Uterus (tissue), 2 donors: ENCODE data around the gene DPF3.

Experiments
- POLR2A ChIP-seq, 2 donors: fragments of 450-650 bp; IDR thresholded peaks; one replicate each; pipeline ENCODE4 v1.6.1; 2016; ENCODE audit warnings: antibody characterized with exemption in 2 of 2, mild to moderate bottlenecking in 1 of 2, moderate library complexity in 1 of 2
- TF ChIP-seq, protein P1 (sequence below), 4 experiments: fragments of 200-600 bp in 2 of 4; fragments of 450-650 bp in 2 of 4; sonication (generic) in 2 of 4; IDR thresholded peaks; one replicate each; pipeline ENCODE4 v1.5.1; 2016 to 2019; ENCODE audit warnings: antibody characterized with exemption in 4 of 4, mild to moderate bottlenecking in 2 of 4, moderate library complexity in 1 of 4

DNA sequence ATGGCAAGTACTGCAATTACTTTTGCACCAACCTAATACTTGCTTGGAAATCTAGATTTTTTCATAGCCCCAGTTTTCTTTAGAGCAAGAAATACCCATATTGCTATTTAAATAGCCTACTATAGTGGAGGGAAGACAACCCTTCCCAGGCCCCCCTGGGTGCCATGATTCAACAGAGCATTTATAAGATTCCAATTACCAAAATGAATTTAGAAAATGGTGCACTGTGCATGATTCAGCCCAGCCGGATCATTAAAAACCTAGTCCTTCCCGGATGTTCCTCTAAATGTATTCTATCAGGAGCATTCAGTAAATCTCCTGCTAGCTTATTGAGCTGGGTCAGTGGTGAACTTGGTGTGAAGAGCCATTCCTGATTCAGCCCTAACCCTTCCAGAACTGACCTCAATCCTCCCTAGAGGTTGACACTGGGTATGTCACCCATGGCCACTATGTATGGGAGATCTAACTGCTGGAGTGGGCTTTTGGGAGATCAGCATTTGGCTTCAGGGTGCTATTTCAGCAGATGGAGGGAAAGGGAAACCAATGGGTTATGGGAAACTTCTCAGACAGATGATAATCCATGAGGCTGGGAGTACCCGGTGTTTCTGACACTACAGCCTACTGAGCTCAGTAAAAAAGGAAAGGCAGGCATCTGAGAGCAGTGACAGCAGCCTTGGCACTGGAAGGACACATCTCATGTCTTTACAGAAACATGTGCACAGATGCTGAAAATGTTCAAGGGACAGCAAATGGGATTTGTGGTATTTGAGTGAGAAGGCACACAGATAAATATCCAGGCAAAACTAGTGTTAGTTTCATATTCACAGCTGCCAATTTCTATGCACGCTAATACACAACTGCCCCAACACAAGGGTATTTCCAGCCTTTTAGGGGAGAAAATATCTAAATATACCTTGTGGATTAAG, 258.9 kb downstream of the DPF3 start:
- no peak for TF ChIP-seq POLR2A (IDR thresholded peaks at IDR 0.05)
- TF ChIP-seq, protein P1, sequence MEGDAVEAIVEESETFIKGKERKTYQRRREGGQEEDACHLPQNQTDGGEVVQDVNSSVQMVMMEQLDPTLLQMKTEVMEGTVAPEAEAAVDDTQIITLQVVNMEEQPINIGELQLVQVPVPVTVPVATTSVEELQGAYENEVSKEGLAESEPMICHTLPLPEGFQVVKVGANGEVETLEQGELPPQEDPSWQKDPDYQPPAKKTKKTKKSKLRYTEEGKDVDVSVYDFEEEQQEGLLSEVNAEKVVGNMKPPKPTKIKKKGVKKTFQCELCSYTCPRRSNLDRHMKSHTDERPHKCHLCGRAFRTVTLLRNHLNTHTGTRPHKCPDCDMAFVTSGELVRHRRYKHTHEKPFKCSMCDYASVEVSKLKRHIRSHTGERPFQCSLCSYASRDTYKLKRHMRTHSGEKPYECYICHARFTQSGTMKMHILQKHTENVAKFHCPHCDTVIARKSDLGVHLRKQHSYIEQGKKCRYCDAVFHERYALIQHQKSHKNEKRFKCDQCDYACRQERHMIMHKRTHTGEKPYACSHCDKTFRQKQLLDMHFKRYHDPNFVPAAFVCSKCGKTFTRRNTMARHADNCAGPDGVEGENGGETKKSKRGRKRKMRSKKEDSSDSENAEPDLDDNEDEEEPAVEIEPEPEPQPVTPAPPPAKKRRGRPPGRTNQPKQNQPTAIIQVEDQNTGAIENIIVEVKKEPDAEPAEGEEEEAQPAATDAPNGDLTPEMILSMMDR (IDR thresholded peaks at IDR 0.05), result no peak
